Ishikawa (cell line): ENCODE measurements around the gene CHN2.

ENCODE experiments used
- FOXM1 ChIP-seq: IDR thresholded peaks from 2 replicates; pipeline ENCODE4 v1.6.1; 2012; ENCODE audit warnings: low read depth, borderline replicate concordance
- TAF1 ChIP-seq: IDR thresholded peaks from 2 replicates; pipeline ENCODE4 v1.6.1; 2012; ENCODE audit warnings: low read depth, mild to moderate bottlenecking
- TF ChIP-seq, protein P1 (sequence below): IDR thresholded peaks from 2 replicates; pipeline ENCODE4 v1.6.1; 2012; ENCODE audit warnings: low read depth, mild to moderate bottlenecking
- TF ChIP-seq, protein P2 (sequence below): IDR thresholded peaks from 2 replicates; pipeline ENCODE4 v1.6.1; 2012

DNA sequence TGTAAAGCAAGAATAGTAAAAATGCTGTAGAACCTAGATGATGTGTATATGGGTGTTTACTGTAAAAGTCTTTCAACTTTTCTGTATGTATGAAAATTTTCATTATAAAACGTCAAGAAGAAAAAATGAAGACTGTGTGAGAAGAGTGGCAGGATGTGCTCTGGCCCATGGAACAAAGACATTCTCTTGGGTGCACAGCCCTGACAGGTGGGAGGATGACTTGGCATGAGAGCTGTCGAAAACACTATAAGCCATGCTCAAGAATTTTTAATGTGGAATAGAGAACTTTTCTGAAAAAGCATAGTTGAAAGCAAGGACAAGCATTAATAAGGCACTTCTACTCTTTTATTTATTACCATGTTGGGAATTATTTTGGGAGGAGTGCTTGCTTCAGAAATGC, 185.0 kb downstream of the CHN2 start:
- TF ChIP-seq TAF1 (no peak), FOXM1 (no peak)
- TF ChIP-seq, protein P1, sequence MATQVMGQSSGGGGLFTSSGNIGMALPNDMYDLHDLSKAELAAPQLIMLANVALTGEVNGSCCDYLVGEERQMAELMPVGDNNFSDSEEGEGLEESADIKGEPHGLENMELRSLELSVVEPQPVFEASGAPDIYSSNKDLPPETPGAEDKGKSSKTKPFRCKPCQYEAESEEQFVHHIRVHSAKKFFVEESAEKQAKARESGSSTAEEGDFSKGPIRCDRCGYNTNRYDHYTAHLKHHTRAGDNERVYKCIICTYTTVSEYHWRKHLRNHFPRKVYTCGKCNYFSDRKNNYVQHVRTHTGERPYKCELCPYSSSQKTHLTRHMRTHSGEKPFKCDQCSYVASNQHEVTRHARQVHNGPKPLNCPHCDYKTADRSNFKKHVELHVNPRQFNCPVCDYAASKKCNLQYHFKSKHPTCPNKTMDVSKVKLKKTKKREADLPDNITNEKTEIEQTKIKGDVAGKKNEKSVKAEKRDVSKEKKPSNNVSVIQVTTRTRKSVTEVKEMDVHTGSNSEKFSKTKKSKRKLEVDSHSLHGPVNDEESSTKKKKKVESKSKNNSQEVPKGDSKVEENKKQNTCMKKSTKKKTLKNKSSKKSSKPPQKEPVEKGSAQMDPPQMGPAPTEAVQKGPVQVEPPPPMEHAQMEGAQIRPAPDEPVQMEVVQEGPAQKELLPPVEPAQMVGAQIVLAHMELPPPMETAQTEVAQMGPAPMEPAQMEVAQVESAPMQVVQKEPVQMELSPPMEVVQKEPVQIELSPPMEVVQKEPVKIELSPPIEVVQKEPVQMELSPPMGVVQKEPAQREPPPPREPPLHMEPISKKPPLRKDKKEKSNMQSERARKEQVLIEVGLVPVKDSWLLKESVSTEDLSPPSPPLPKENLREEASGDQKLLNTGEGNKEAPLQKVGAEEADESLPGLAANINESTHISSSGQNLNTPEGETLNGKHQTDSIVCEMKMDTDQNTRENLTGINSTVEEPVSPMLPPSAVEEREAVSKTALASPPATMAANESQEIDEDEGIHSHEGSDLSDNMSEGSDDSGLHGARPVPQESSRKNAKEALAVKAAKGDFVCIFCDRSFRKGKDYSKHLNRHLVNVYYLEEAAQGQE, result no peak
- TF ChIP-seq, protein P2, sequence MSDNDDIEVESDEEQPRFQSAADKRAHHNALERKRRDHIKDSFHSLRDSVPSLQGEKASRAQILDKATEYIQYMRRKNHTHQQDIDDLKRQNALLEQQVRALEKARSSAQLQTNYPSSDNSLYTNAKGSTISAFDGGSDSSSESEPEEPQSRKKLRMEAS, result no peak
